ENCODE results near the gene DLG5. TPM values are rescaled to one million over a fixed set of nuclear protein-coding genes. Genes with fewer than 3 reads are reported as not detected.
A peak's percentile ranks its signal among the peaks of the same experiment; 100 is the strongest.

DLG5 gene
- total RNA-seq, 3 donors from 2014 or later: 43.0 to 192 (median 138) TPM

GRCh38 chr10:77946084-77946483 lies 19.5 kb upstream of the DLG5 start:
- no peak for DNase-seq (ENCODE audit: low spot score in 2 of 2)
- no peak overlapping the region for H3K27ac ChIP-seq
- intact Hi-C loops (cut with DNase I; ENCODE audit: low total_unique reads): no loop called here

DNA sequence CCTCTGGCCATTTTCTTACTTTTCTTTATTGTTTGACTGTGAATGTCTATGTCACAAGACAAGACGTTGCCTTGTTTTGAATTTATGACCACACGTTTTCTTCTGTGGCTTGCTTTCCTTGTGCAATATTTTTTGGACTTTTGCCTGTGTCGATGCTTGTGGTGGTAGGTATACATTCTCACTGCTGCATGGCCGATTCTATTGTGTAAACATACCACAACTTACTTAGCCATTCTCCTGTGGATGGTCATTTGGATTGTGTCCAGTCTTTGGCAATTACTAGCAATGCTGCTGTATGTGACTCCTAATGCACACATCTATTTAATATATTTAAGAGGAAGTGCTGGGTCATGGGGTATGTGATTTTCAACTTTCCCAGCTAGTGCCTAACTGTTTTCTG lies 18.0 kb upstream of the DLG5 start:
- H3K27ac ChIP-seq: peak overlapping the region; percentile 15 to 73
- H3K4me1 ChIP-seq: no peaks in the 10 kb centered on the region
- H3K9me3 ChIP-seq: no peaks in the 10 kb centered on the region
- TF ChIP-seq POLR2A (IDR thresholded peaks at IDR 0.05) (no peak), CTCF (IDR thresholded peaks at IDR 0.05) (no peak), POLR2AphosphoS5 (IDR thresholded peaks at IDR 0.05) (peak in 1 of 3 donors; percentile 52)
- H3K36me3 ChIP-seq: no peaks in the 10 kb centered on the region
- no peak overlapping the region for H3K4me3 ChIP-seq
- intact Hi-C loops (cut with DNase I; ENCODE audit: low total_unique reads): no loop called here
- H3K27me3 ChIP-seq: no peaks in the 10 kb centered on the region
- DNase-seq (ENCODE audit: low spot score in 2 of 2): peak in 1 of 2 donors; percentile 36

More at GRCh38 chr10:77946084-77946483, 19.5 kb upstream of the DLG5 start:
- H3K27me3 ChIP-seq: no peaks in the 10 kb centered on the region
- H3K4me1 ChIP-seq: no peaks in the 10 kb centered on the region
- peaks cover 0 to 4% of the 10 kb centered on the region in 2 donors for H3K9me3 ChIP-seq
- no peak for TF ChIP-seq POLR2AphosphoS5 (IDR thresholded peaks at IDR 0.05)
- no peak for TF ChIP-seq POLR2A (IDR thresholded peaks at IDR 0.05)
- TF ChIP-seq CTCF (IDR thresholded peaks at IDR 0.05): no peak
- H3K36me3 ChIP-seq: no peaks in the 10 kb centered on the region
- H3K4me3 ChIP-seq: no peak overlapping the region

GRCh38 chr10:77943121-77943901 lies 16.8 kb upstream of the DLG5 start:
- TF ChIP-seq CTCF (IDR thresholded peaks at IDR 0.05): no peak
- TF ChIP-seq POLR2AphosphoS5 (IDR thresholded peaks at IDR 0.05): no peak
- TF ChIP-seq POLR2A (IDR thresholded peaks at IDR 0.05): no peak
- Histone ChIP-seq H3K4me3 (no peak overlapping the region), H3K27ac (peak overlapping the region; percentile 58 to 73), H3K4me1 (no peaks in the 10 kb centered on the region), H3K27me3 (no peaks in the 10 kb centered on the region), H3K9me3 (no peaks in the 10 kb centered on the region), H3K36me3 (no peaks in the 10 kb centered on the region)
- DNase-seq (ENCODE audit: low spot score in 2 of 2): peak in 1 of 2 donors; percentile 58
- intact Hi-C loops (cut with DNase I; ENCODE audit: low total_unique reads): no loop called here

GRCh38 chr10:77941790-77942189 lies 15.2 kb upstream of the DLG5 start:
- Histone ChIP-seq H3K9me3 (no peaks in the 10 kb centered on the region), H3K36me3 (no peaks in the 10 kb centered on the region), H3K4me3 (no peak overlapping the region), H3K4me1 (no peaks in the 10 kb centered on the region), H3K27ac (no peak overlapping the region), H3K27me3 (no peaks in the 10 kb centered on the region)
- intact Hi-C loops (cut with DNase I; ENCODE audit: low total_unique reads): no loop called here
- no peak for TF ChIP-seq POLR2AphosphoS5 (IDR thresholded peaks at IDR 0.05)
- TF ChIP-seq CTCF (IDR thresholded peaks at IDR 0.05): no peak
- TF ChIP-seq POLR2A (IDR thresholded peaks at IDR 0.05): no peak
- DNase-seq (ENCODE audit: low spot score in 2 of 2): no peak

DNA sequence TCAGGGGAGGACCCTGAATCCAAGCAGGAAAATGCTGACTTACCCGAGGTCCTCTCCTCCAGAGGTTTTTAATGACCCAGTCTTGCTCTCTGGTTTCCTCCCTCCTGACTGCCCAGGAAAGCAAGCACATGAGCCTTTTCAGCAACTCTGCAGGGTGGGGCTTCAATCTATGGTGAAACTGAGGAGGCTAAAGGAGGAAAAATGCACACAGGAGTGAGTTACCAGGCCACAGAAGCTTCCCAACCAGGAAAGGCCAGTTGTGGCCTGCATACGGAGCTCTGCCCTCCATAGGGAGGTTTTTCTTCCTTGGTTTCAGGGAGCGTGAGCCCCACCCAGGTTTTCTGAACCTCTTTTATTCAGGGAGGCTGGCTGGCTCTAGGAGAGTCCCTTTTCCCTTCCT lies 14.1 kb upstream of the DLG5 start:
- intact Hi-C loops (cut with DNase I; ENCODE audit: low total_unique reads): no loop called here
- DNase-seq (ENCODE audit: low spot score in 2 of 2): no peak

More for the DNA sequence above, 14.1 kb upstream of the DLG5 start:
- H3K27ac ChIP-seq: no peak overlapping the region
- H3K36me3 ChIP-seq: no peaks in the 10 kb centered on the region
- TF ChIP-seq POLR2AphosphoS5 (IDR thresholded peaks at IDR 0.05): no peak
- TF ChIP-seq CTCF (IDR thresholded peaks at IDR 0.05): no peak
- no peak for TF ChIP-seq POLR2A (IDR thresholded peaks at IDR 0.05)
- no peak overlapping the region for H3K4me3 ChIP-seq
- H3K27me3 ChIP-seq: no peaks in the 10 kb centered on the region
- H3K9me3 ChIP-seq: no peaks in the 10 kb centered on the region
- no peaks in the 10 kb centered on the region for H3K4me1 ChIP-seq
